ENCODE measurements around the gene ITM2B. TPM values are rescaled to one million over a fixed set of nuclear protein-coding genes. Genes with fewer than 3 reads are reported as not detected.
"Not testable (repeated sequence)": the region's sequence is repeated elsewhere in the genome, so short reads cannot be mapped to it uniquely, and the experiment has no call there.

Gene ITM2B
- total RNA-seq, 2 donors from 2014 or later, result 436 to 638 TPM

GRCh38 chr13:48201044-48201443 lies 32.0 kb upstream of the ITM2B start:
- H3K9me3 ChIP-seq, result no peaks in the 10 kb centered on the region
- DNase-seq (ENCODE audit: low spot score) (no peak), ATAC-seq (ENCODE audit: insufficient number of reproducible peaks, low FRiP score, low read depth) (no peak)
- H3K36me3 ChIP-seq, result no peaks in the 10 kb centered on the region
- H3K27me3 ChIP-seq (replicated peaks; ENCODE audit: insufficient read depth), result no peaks in the 10 kb centered on the region
- no peaks in the 10 kb centered on the region for H3K4me1 ChIP-seq (ENCODE audit: control insufficient read depth in 1 of 2, low read depth in 2 of 2)
- H3K27ac ChIP-seq, result no peak overlapping the region
- no peak overlapping the region for H3K4me3 ChIP-seq
- no peak for TF ChIP-seq CTCF (IDR thresholded peaks at IDR 0.05)

GRCh38 chr13:48207207-48207606 lies 25.8 kb upstream of the ITM2B start:
- not testable (repeated sequence) for H3K9me3 ChIP-seq; ATAC-seq (ENCODE audit: insufficient number of reproducible peaks, low FRiP score, low read depth); H3K4me3 ChIP-seq; DNase-seq (ENCODE audit: low spot score); H3K4me1 ChIP-seq (ENCODE audit: control insufficient read depth in 1 of 2, low read depth in 2 of 2); H3K27me3 ChIP-seq (replicated peaks; ENCODE audit: insufficient read depth); H3K36me3 ChIP-seq; H3K27ac ChIP-seq

GRCh38 chr13:48210178-48210577 lies 22.8 kb upstream of the ITM2B start:
- Histone ChIP-seq H3K9me3 (no peaks in the 10 kb centered on the region), H3K4me3 (no peak overlapping the region), H3K27me3 (replicated peaks; ENCODE audit: insufficient read depth) (no peaks in the 10 kb centered on the region), H3K4me1 (ENCODE audit: control insufficient read depth in 1 of 2, low read depth in 2 of 2) (no peaks in the 10 kb centered on the region), H3K27ac (no peak overlapping the region), H3K36me3 (no peaks in the 10 kb centered on the region)
- ATAC-seq (ENCODE audit: insufficient number of reproducible peaks, low FRiP score, low read depth) (peak; percentile 76), DNase-seq (ENCODE audit: low spot score) (no peak)
- no peak for TF ChIP-seq CTCF (IDR thresholded peaks at IDR 0.05)

GRCh38 chr13:48214519-48215121 lies 18.4 kb upstream of the ITM2B start:
- ATAC-seq (ENCODE audit: insufficient number of reproducible peaks, low FRiP score, low read depth) (no peak), DNase-seq (ENCODE audit: low spot score) (no peak)
- H3K4me3 ChIP-seq, result no peak overlapping the region
- H3K27ac ChIP-seq, result no peak overlapping the region
- H3K9me3 ChIP-seq, result no peaks in the 10 kb centered on the region
- H3K4me1 ChIP-seq (ENCODE audit: control insufficient read depth in 1 of 2, low read depth in 2 of 2), result no peaks in the 10 kb centered on the region
- H3K27me3 ChIP-seq (replicated peaks; ENCODE audit: insufficient read depth), result no peaks in the 10 kb centered on the region
- no peak for TF ChIP-seq CTCF (IDR thresholded peaks at IDR 0.05)
- H3K36me3 ChIP-seq, result no peaks in the 10 kb centered on the region

GRCh38 chr13:48215511-48216203 lies 17.3 kb upstream of the ITM2B start:
- ATAC-seq (ENCODE audit: insufficient number of reproducible peaks, low FRiP score, low read depth); H3K27me3 ChIP-seq (replicated peaks; ENCODE audit: insufficient read depth); H3K36me3 ChIP-seq; H3K9me3 ChIP-seq; H3K4me1 ChIP-seq (ENCODE audit: control insufficient read depth in 1 of 2, low read depth in 2 of 2); H3K27ac ChIP-seq; DNase-seq (ENCODE audit: low spot score); H3K4me3 ChIP-seq: not testable (repeated sequence)

- H3K4me1 ChIP-seq (ENCODE audit: control insufficient read depth in 1 of 2, low read depth in 2 of 2), result peaks cover 4 to 7% of the 10 kb centered on the region in 2 donors
- ATAC-seq (ENCODE audit: insufficient number of reproducible peaks, low FRiP score, low read depth) (no peak), DNase-seq (ENCODE audit: low spot score) (no peak)
- H3K27ac ChIP-seq, result no peak overlapping the region
- H3K27me3 ChIP-seq (replicated peaks; ENCODE audit: insufficient read depth), result no peaks in the 10 kb centered on the region
- H3K9me3 ChIP-seq, result no peaks in the 10 kb centered on the region
- no peak for TF ChIP-seq CTCF (IDR thresholded peaks at IDR 0.05)
- H3K36me3 ChIP-seq, result no peaks in the 10 kb centered on the region
- no peak overlapping the region for H3K4me3 ChIP-seq
Observed at GRCh38 chr13:48216204-48216711, 16.7 kb upstream of the ITM2B start.
